HG03039 (cell line): ENCODE measurements around the gene CROCC2.

Experiments used
- ATAC-seq: cut with Tn5 transposase; IDR thresholded peaks from one replicate; pipeline ENCODE4 v1.9.1; 2021; ENCODE audit warnings: mild to moderate bottlenecking, moderate library complexity; ENCODE audit not compliant: unreplicated experiment

The CROCC2 gene

GRCh38 chr2:240932001-240932723, 26.0 kb downstream of the CROCC2 start:
- no peak for ATAC-seq

GRCh38 chr2:240932724-240933047, 26.6 kb downstream of the CROCC2 start:
- no peak for ATAC-seq

GRCh38 chr2:240933048-240933965, 27.2 kb downstream of the CROCC2 start:
- ATAC-seq = no peak

GRCh38 chr2:240933966-240934700, 28.0 kb downstream of the CROCC2 start:
- no peak for ATAC-seq

GRCh38 chr2:240934701-240935102, 28.6 kb downstream of the CROCC2 start:
- ATAC-seq = no peak

- no peak for ATAC-seq
These were observed 29.2 kb downstream of the CROCC2 start for GRCh38 chr2:240935103-240935876.

GRCh38 chr2:240936106-240936505, 30.0 kb downstream of the CROCC2 start:
- no peak for ATAC-seq

GRCh38 chr2:240946046-240946445, 39.9 kb downstream of the CROCC2 start:
- no peak for ATAC-seq

- no peak for ATAC-seq
These were observed 40.5 kb downstream of the CROCC2 start for GRCh38 chr2:240946654-240947053.

GRCh38 chr2:240947176-240947575, 41.0 kb downstream of the CROCC2 start:
- no peak for ATAC-seq

GRCh38 chr2:240947607-240948006, 41.5 kb downstream of the CROCC2 start:
- no peak for ATAC-seq

- no peak for ATAC-seq
These were observed 42.0 kb downstream of the CROCC2 start for GRCh38 chr2:240948086-240948485.

GRCh38 chr2:240948905-240949790, 43.0 kb downstream of the CROCC2 start:
- no peak for ATAC-seq

- ATAC-seq = no peak
These were observed 43.9 kb downstream of the CROCC2 start for GRCh38 chr2:240949791-240950705.

GRCh38 chr2:240951045-240951594, 45.0 kb downstream of the CROCC2 start:
- no peak for ATAC-seq

- ATAC-seq = no peak
These were observed 46.5 kb downstream of the CROCC2 start for GRCh38 chr2:240952496-240953246.
